MCF 10A (cell line): ENCODE results near the gene SMURF1. TPM values are rescaled to one million over a fixed set of nuclear protein-coding genes. Genes with fewer than 3 reads are reported as not detected.

Source experiments
- BruUV-seq: library from RNA; stranded (reverse); fragments of 400-500 nt; replicated peaks from 2 replicates; lab custom pipeline; 2021; lab: Mats Ljungman, UMichigan
- CTCF ChIA-PET: fragments of 300-600 bp; sonication (Branson Sonifier 250); formaldehyde crosslinking; extraction: SDS; loops from one replicate; lab custom pipeline; 2021; ENCODE audit warnings: antibody characterized with exemption, inconsistent platforms; lab: Yijun Ruan, JAX
- POLR2A ChIA-PET: fragments of 300-600, 350-650 bp; sonication (Branson Sonifier 250); formaldehyde crosslinking; extraction: SDS; loops from one replicate; lab custom pipeline; 2020; ENCODE audit warnings: antibody characterized with exemption, inconsistent platforms; lab: Yijun Ruan, JAX
- DNase-seq: peaks from one replicate; pipeline ENCODE4 v3.0.0-alpha.2; 2018; ENCODE audit not compliant: unreplicated experiment
- H3K27ac Mint-ChIP-seq: one replicate; pipeline ENCODE4 v1.8.0; 2022; ENCODE audit warnings: mild to moderate bottlenecking, low read depth, mixed read lengths; ENCODE audit not compliant: unreplicated experiment
- H3K27me3 Mint-ChIP-seq: one replicate; pipeline ENCODE4 v1.8.0; 2022; ENCODE audit warnings: mixed read lengths; ENCODE audit not compliant: insufficient read depth, unreplicated experiment
- H3K36me3 Mint-ChIP-seq: one replicate; pipeline ENCODE4 v1.8.0; 2022; ENCODE audit warnings: mild to moderate bottlenecking, moderate library complexity, mixed read lengths; ENCODE audit not compliant: insufficient read depth, unreplicated experiment
- H3K4me1 Mint-ChIP-seq: one replicate; pipeline ENCODE4 v1.8.0; 2022; ENCODE audit warnings: mixed read lengths; ENCODE audit not compliant: insufficient read depth, unreplicated experiment
- H3K4me3 Mint-ChIP-seq: one replicate; pipeline ENCODE4 v1.8.0; 2022; ENCODE audit warnings: mild to moderate bottlenecking, moderate library complexity, mixed read lengths; ENCODE audit not compliant: unreplicated experiment
- H3K9me3 Mint-ChIP-seq: one replicate; pipeline ENCODE4 v1.8.0; 2022; ENCODE audit warnings: mixed read lengths; ENCODE audit not compliant: unreplicated experiment
- intact Hi-C: fragments of 100-400 bp; cut with micrococcal nuclease; formaldehyde crosslinking; loops from 2 replicates; pipeline ENCODE4 v1.14.1; 2022
- total RNA-seq: library from RNA; stranded (reverse); gene quantifications from 2 replicates; pipeline ENCODE4 v1.2.3, GENCODE V29; 2022
- TF ChIP-seq, protein P1 (sequence below): fragments of 200-600 bp; IDR thresholded peaks from one replicate; pipeline ENCODE4 v1.8.0; 2022; ENCODE audit warnings: antibody characterized with exemption, mild to moderate bottlenecking; ENCODE audit not compliant: unreplicated experiment

Gene SMURF1
- total RNA-seq, 1 experiment from 2014 or later: 19.9 TPM

- H3K9me3 Mint-ChIP-seq: no peaks in the 10 kb centered on the region
- no peak overlapping the region for H3K27ac Mint-ChIP-seq
- BruUV-seq: no TSS peak
- no peak for DNase-seq
- peaks cover 10% of the 10 kb centered on the region for H3K4me1 Mint-ChIP-seq
- H3K27me3 Mint-ChIP-seq: no peaks in the 10 kb centered on the region
- TF ChIP-seq, protein P1, sequence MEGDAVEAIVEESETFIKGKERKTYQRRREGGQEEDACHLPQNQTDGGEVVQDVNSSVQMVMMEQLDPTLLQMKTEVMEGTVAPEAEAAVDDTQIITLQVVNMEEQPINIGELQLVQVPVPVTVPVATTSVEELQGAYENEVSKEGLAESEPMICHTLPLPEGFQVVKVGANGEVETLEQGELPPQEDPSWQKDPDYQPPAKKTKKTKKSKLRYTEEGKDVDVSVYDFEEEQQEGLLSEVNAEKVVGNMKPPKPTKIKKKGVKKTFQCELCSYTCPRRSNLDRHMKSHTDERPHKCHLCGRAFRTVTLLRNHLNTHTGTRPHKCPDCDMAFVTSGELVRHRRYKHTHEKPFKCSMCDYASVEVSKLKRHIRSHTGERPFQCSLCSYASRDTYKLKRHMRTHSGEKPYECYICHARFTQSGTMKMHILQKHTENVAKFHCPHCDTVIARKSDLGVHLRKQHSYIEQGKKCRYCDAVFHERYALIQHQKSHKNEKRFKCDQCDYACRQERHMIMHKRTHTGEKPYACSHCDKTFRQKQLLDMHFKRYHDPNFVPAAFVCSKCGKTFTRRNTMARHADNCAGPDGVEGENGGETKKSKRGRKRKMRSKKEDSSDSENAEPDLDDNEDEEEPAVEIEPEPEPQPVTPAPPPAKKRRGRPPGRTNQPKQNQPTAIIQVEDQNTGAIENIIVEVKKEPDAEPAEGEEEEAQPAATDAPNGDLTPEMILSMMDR: no peak
- ChIA-PET CTCF (no interaction called here), POLR2A (no interaction called here)
- no peak overlapping the region for H3K4me3 Mint-ChIP-seq
- intact Hi-C loops: no loop called here
- H3K36me3 Mint-ChIP-seq: peaks cover 5% of the 10 kb centered on the region
Observed at GRCh38 chr7:99073839-99074446, 70.0 kb downstream of the SMURF1 start.

- Mint-ChIP-seq H3K4me1 (peaks cover 12% of the 10 kb centered on the region), H3K27ac (no peak overlapping the region), H3K36me3 (peaks cover 5% of the 10 kb centered on the region), H3K27me3 (no peaks in the 10 kb centered on the region), H3K9me3 (no peaks in the 10 kb centered on the region), H3K4me3 (no peak overlapping the region)
- no peak for DNase-seq
- ChIA-PET CTCF (no interaction called here), POLR2A (interaction anchor here (1.0 kb wide), 1 partner anchor 70 kb away, joined by 3 read pairs; no protein-coding TSS in a partner anchor)
- intact Hi-C loops: no loop called here
- TF ChIP-seq, protein P1: no peak
- no TSS peak for BruUV-seq
Observed at GRCh38 chr7:99072126-99072525, 71.8 kb downstream of the SMURF1 start.

- Mint-ChIP-seq H3K4me3 (no peak overlapping the region), H3K9me3 (no peaks in the 10 kb centered on the region), H3K27ac (no peak overlapping the region), H3K27me3 (no peaks in the 10 kb centered on the region), H3K36me3 (peaks cover 15% of the 10 kb centered on the region), H3K4me1 (peaks cover 6% of the 10 kb centered on the region)
- intact Hi-C loops: no loop called here
- no peak for DNase-seq
- TF ChIP-seq, protein P1: no peak
- CTCF ChIA-PET: interaction anchor here (0.7 kb wide), 1 partner anchor 982 kb away, joined by 4 read pairs; no protein-coding TSS in a partner anchor
- POLR2A ChIA-PET: interaction anchor here (0.6 to 0.7 kb wide), 2 partner anchors 47 to 74 kb away, joined by 4 read pairs; no protein-coding TSS in a partner anchor
- BruUV-seq: no TSS peak
Observed at GRCh38 chr7:99070361-99070760, 73.5 kb downstream of the SMURF1 start.

- DNase-seq: no peak
- no peak overlapping the region for H3K27ac Mint-ChIP-seq
- H3K9me3 Mint-ChIP-seq: no peaks in the 10 kb centered on the region
- H3K4me3 Mint-ChIP-seq: no peak overlapping the region
- no peaks in the 10 kb centered on the region for H3K4me1 Mint-ChIP-seq
- POLR2A ChIA-PET: interaction anchor here (0.6 kb wide), 1 partner anchor 1065 kb away, joined by 4 read pairs; no protein-coding TSS in a partner anchor
- CTCF ChIA-PET: interaction anchor here (0.6 kb wide), 1 partner anchor 89 kb away, joined by 3 read pairs; no protein-coding TSS in a partner anchor
- intact Hi-C loops: no loop called here
- no TSS peak for BruUV-seq
- H3K36me3 Mint-ChIP-seq: peaks cover 50% of the 10 kb centered on the region
- TF ChIP-seq, protein P1: no peak
- H3K27me3 Mint-ChIP-seq: no peaks in the 10 kb centered on the region
Observed at GRCh38 chr7:99061001-99061776, 82.7 kb downstream of the SMURF1 start.
